Colonic mucosa (tissue), 4 donors: ENCODE results near the gene CDH4. TPM values are rescaled to one million over a fixed set of nuclear protein-coding genes. Genes with fewer than 3 reads are reported as not detected.

Experiments used
- DNase-seq: peaks from one replicate; pipeline ENCODE4 v3.0.0-alpha.2; 2020
- H3K27ac ChIP-seq: fragments of 200-600 bp; one replicate; pipeline ENCODE4 v1.8.0; 2021
- H3K27me3 ChIP-seq: fragments of 200-600 bp; one replicate; pipeline ENCODE4 v1.8.0; 2021
- H3K36me3 ChIP-seq: fragments of 200-600 bp; one replicate; pipeline ENCODE4 v1.8.0; 2021
- H3K4me1 ChIP-seq: fragments of 200-600 bp; one replicate; pipeline ENCODE4 v1.8.0; 2021; ENCODE audit warnings: mild to moderate bottlenecking
- H3K4me3 ChIP-seq: fragments of 200-600 bp; one replicate; pipeline ENCODE4 v1.8.0; 2021
- H3K9ac ChIP-seq, 2 donors: one replicate each; pipeline ENCODE4 v1.7.0; 2013; ENCODE audit warnings: control low read depth in 2 of 2, low read depth in 2 of 2, low read length in 2 of 2
- H3K9me3 ChIP-seq: fragments of 200-600 bp; one replicate; pipeline ENCODE4 v1.8.0; 2021
- intact Hi-C: fragments of 100-400 bp; cut with DNase I; formaldehyde crosslinking; loops from one replicate; pipeline ENCODE4 v1.14.1; 2022
- total RNA-seq, 2 donors: library from RNA; stranded (reverse); fragmentation: NEBNext Ultra II Directional in 1 of 2; extraction: Animal tissue kit (Norgen Biotek cat#: 25700) in 1 of 2; gene quantifications; one replicate each; pipeline ENCODE4 v1.2.1, GENCODE V29; 2021
- TF ChIP-seq, protein P1 (sequence below): fragments of 200-600 bp; IDR thresholded peaks from one replicate; pipeline ENCODE4 v1.8.0; 2022; ENCODE audit warnings: antibody characterized with exemption, mild to moderate bottlenecking
- donor health status: healthy.
- donor health status: DM: no; HTN: no; CAD: no.
- donor health status: DM: no; HTN: no; CAD: no.

Gene CDH4
- total RNA-seq, 2 donors from 2014 or later, result 0.08 TPM; not detected in 1

DNA sequence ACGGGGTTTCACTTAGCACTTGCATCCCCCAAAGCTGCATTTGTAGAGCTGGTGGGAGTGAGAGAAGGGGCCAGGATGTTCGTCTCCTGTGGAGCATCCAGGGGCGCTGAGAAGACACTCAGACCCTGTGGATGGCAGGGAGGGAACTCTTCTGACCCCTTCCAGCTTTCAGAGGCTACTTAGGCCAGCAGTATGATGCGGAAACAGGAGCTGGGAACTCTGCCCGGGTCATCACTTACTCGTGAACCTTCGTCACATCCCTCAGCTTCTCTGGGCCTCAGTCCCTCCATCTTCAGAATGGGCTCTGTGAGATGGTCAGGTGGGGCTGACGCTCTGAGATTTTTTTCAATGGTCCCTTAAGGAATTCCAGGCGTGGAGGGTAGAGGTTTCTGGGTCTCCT lies 585.1 kb downstream of the CDH4 start:
- Histone ChIP-seq H3K36me3 (no peaks in the 10 kb centered on the region), H3K9me3 (no peaks in the 10 kb centered on the region), H3K4me3 (no peak overlapping the region), H3K4me1 (no peaks in the 10 kb centered on the region), H3K9ac (no peak overlapping the region), H3K27ac (no peak overlapping the region), H3K27me3 (no peaks in the 10 kb centered on the region)
- intact Hi-C loops, result no loop called here
- TF ChIP-seq, protein P1, sequence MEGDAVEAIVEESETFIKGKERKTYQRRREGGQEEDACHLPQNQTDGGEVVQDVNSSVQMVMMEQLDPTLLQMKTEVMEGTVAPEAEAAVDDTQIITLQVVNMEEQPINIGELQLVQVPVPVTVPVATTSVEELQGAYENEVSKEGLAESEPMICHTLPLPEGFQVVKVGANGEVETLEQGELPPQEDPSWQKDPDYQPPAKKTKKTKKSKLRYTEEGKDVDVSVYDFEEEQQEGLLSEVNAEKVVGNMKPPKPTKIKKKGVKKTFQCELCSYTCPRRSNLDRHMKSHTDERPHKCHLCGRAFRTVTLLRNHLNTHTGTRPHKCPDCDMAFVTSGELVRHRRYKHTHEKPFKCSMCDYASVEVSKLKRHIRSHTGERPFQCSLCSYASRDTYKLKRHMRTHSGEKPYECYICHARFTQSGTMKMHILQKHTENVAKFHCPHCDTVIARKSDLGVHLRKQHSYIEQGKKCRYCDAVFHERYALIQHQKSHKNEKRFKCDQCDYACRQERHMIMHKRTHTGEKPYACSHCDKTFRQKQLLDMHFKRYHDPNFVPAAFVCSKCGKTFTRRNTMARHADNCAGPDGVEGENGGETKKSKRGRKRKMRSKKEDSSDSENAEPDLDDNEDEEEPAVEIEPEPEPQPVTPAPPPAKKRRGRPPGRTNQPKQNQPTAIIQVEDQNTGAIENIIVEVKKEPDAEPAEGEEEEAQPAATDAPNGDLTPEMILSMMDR, result no peak
- DNase-seq, result no peak

DNA sequence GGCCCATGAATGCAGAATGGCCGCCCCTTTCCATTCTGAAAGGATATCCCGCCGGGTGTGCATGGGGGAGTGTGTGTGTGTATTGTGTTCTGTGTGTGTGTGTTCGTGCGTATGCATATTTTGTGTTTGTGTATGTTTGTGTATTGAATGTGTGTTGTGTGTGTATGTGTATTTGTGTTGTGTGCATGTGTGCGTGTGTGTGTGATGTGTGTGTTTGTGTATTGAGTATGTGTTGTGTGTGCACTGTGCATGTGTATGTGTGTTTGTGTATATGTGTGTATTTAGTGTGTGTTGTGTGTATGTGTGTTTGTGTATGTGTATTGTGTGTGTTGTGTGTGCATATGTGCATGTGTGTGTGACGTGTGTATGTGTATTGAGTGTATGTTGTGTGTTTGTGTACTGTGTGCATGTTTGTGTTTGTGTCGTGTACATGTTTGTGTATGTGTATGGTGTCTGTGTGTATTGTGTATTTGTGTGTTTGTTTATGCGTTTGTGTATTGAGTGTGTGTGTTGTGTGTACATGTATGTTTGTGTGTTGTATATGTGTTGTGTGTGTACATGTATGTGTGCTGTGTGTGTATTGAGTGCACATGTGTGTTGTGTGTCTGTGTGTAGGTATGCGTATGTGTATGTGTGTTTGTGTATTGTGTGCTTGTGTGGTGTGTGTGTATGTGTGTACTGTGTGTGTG lies 587.3 kb downstream of the CDH4 start:
- Histone ChIP-seq H3K36me3 (no peaks in the 10 kb centered on the region), H3K4me1 (no peaks in the 10 kb centered on the region), H3K9ac (no peak overlapping the region), H3K27ac (no peak overlapping the region), H3K9me3 (no peaks in the 10 kb centered on the region), H3K27me3 (no peaks in the 10 kb centered on the region), H3K4me3 (no peak overlapping the region)
- intact Hi-C loops, result no loop called here
- DNase-seq, result no peak
- TF ChIP-seq, protein P1, result no peak

DNA sequence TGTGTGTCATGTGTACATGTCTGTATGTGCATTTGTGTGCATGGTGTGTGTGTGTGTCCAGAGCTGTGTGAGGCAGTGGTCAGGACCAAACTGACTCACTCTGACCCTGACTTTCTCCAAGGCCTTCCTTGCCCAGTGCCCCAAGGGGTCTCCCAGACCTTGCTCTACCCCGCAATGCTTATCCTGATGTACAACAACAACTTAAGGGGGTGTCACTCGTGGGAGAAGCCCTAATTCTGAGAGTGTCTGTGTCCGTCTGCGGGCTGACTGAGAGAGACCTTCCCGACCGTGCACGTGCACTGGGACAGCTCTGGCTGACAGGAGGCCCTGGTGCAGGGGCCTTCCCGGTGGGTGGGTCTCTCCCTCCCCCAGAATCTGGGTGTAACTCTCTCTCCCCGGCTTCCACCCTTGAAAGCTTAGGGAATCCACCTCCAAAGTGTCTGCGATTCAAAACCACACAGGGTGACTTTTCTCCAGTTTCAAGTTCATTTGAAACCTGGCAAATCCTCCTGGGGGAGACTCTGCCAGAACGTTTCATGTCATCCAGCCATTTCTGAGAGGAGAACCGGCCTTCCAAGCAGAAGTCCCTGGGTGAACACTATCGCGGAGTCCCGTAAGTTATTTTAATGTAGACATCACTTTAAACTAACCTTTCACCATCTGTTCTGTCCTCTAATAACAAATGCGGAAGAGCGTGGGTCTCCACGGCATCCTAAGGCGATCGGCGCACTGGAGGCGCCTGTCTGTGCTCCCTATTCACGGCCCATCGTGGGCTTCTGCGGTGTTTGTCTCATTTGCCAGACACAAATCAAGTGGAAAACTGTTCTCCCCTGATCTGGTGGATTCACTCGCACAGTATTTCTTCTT lies 588.1 kb downstream of the CDH4 start:
- H3K36me3 ChIP-seq, result no peaks in the 10 kb centered on the region
- H3K4me1 ChIP-seq, result no peaks in the 10 kb centered on the region
- no peak overlapping the region for H3K9ac ChIP-seq
- H3K27ac ChIP-seq, result no peak overlapping the region
- no peaks in the 10 kb centered on the region for H3K27me3 ChIP-seq
- DNase-seq, result no peak
- intact Hi-C loops, result no loop called here
- TF ChIP-seq, protein P1, result no peak
- H3K4me3 ChIP-seq, result no peak overlapping the region
- H3K9me3 ChIP-seq, result no peaks in the 10 kb centered on the region

- Histone ChIP-seq H3K4me1 (no peaks in the 10 kb centered on the region), H3K4me3 (no peak overlapping the region), H3K27me3 (no peaks in the 10 kb centered on the region), H3K27ac (no peak overlapping the region), H3K36me3 (no peaks in the 10 kb centered on the region), H3K9me3 (no peaks in the 10 kb centered on the region), H3K9ac (no peak overlapping the region)
- no peak for DNase-seq
- TF ChIP-seq, protein P1, result no peak
- intact Hi-C loops, result no loop called here
Measured at GRCh38 chr20:61840779-61841455, 588.9 kb downstream of the CDH4 start.

DNA sequence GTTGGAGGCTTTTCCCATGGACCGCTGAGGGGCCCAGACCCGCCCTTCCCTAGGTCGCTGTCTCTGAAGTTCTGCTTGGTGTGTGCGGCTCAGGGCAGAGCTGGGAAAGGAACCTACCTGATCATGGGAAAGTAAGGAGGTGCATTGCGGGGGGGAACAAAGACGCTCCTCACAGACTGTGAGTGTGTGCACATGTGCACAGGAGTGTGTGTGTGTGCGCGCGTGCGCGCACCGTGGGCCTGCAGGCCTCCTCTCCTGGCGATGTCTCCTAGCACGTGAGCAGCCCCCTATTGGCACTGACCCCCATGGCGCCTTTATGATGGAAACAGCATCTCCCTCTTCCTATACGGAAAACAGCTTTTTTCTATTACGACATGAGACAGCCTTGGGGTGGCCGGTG lies 589.5 kb downstream of the CDH4 start:
- intact Hi-C loops, result no loop called here
- H3K9ac ChIP-seq, result no peak overlapping the region
- no peaks in the 10 kb centered on the region for H3K27me3 ChIP-seq
- no peak for DNase-seq
- TF ChIP-seq, protein P1, result no peak
- no peaks in the 10 kb centered on the region for H3K36me3 ChIP-seq
- H3K4me3 ChIP-seq, result no peak overlapping the region
- H3K27ac ChIP-seq, result no peak overlapping the region
- no peaks in the 10 kb centered on the region for H3K9me3 ChIP-seq
- H3K4me1 ChIP-seq, result no peaks in the 10 kb centered on the region
